Right lobe of liver (tissue), 6 donors: ENCODE measurements around the gene ATP11B. TPM values are rescaled to one million over a fixed set of nuclear protein-coding genes. Genes with fewer than 3 reads are reported as not detected.

ENCODE experiments used
- ATAC-seq, 4 donors: fragments of 200-7000 bp; cut with Tn5 transposase; one replicate each; pipeline ENCODE4 v1.9.1; 2020; ENCODE audit warnings: mild to moderate bottlenecking in 4 of 4, moderate library complexity in 4 of 4
- DNase-seq, 3 donors: peaks; one replicate each; pipeline ENCODE4 v3.0.0-alpha.2; 2020
- H3K27ac ChIP-seq, 3 donors: fragments of 200-600 bp; one replicate each; pipeline ENCODE4 v1.8.0; 2022
- H3K27me3 ChIP-seq, 2 donors: fragments of 200-600 bp; one replicate each; pipeline ENCODE4 v1.8.0; 2022
- H3K36me3 ChIP-seq, 4 donors: fragments of 200-600 bp; sonication (generic) in 1 of 4; one replicate each; pipeline versions ENCODE4 v1.5.1 to v1.8.0; 2017 to 2022; ENCODE audit warnings: control low read depth in 1 of 4
- H3K4me1 ChIP-seq, 4 donors: fragments of 200-600 bp; sonication (generic) in 1 of 4; one replicate each; pipeline versions ENCODE4 v1.5.1 to v1.8.0; 2017 to 2022; ENCODE audit warnings: control low read depth in 1 of 4
- H3K4me3 ChIP-seq, 3 donors: fragments of 200-600 bp; one replicate each; pipeline ENCODE4 v1.8.0; 2022
- H3K9me3 ChIP-seq, 4 donors: fragments of 200-600 bp; sonication (generic) in 1 of 4; one replicate each; pipeline versions ENCODE4 v1.5.1 to v1.8.0; 2017 to 2022; ENCODE audit warnings: control low read depth in 1 of 4
- CTCF ChIP-seq, 4 donors: fragments of 200-600 bp in 3 of 4; fragments of 450-650 bp in 1 of 4; IDR thresholded peaks; one replicate each; pipeline versions ENCODE4 v1.5.1 to v1.8.0; 2016 to 2022; ENCODE audit warnings: antibody characterized with exemption in 4 of 4, mild to moderate bottlenecking in 2 of 4
- POLR2A ChIP-seq: fragments of 450-650 bp; IDR thresholded peaks from one replicate; pipeline ENCODE4 v1.6.1; 2017; ENCODE audit warnings: antibody characterized with exemption, mild to moderate bottlenecking
- WGBS: methylation state at CpG from one replicate; pipeline ENCODE4 v1.1.6; 2018; ENCODE audit warnings: low coverage, low lambda C conversion rate; ENCODE audit not compliant: insufficient coverage; ENCODE audit errors: missing lambda C conversion rate; 5-methylcytosine and 5-hydroxymethylcytosine counted together
- intact Hi-C, 2 donors: fragments of 100-400 bp; cut with DNase I; formaldehyde crosslinking; loops; one replicate each; pipeline versions ENCODE4 v1.11.2 to v1.14.1; 2022
- total RNA-seq, 6 experiments: library from RNA; depleted of rRNA in 2 of 6; stranded (reverse); fragments of >200 nt in 2 of 6; fragmentation: NEBNext Ultra II Directional in 3 of 6; extraction: Animal tissue kit (Norgen Biotek cat#: 25700) in 3 of 6; gene quantifications; one replicate each; pipeline versions ENCODE4 v1.1.0 to v1.2.4, GENCODE V29; 2016 to 2023
- donor health status: DM: no; HTN: yes; CAD: no.
- donor health status: DM: no; HTN: no; CAD: no.
- donor health status: DM: no; HTN: no; CAD: no.
- donor health status: DM: no; HTN: yes; CAD: no.
- donor health status: DM: no; HTN: yes; CAD: no.

The ATP11B gene
- total RNA-seq, 6 experiments from 2014 or later: 25.1 to 36.3 (median 27.8) TPM

- no peak for DNase-seq
- no peak overlapping the region for H3K4me3 ChIP-seq
- no peaks in the 10 kb centered on the region for H3K36me3 ChIP-seq
- H3K9me3 ChIP-seq: no peaks in the 10 kb centered on the region
- no peaks in the 10 kb centered on the region for H3K4me1 ChIP-seq
- intact Hi-C loops: no loop called here
- no peaks in the 10 kb centered on the region for H3K27me3 ChIP-seq
- TF ChIP-seq CTCF (IDR thresholded peaks at IDR 0.05) (no peak), POLR2A (no peak)
- no peak overlapping the region for H3K27ac ChIP-seq
- no peak for ATAC-seq
Observed at GRCh38 chr3:182785756-182786155, 7.5 kb upstream of the ATP11B start.

- Histone ChIP-seq H3K4me3 (no peak overlapping the region), H3K36me3 (no peaks in the 10 kb centered on the region), H3K27me3 (no peaks in the 10 kb centered on the region), H3K4me1 (no peaks in the 10 kb centered on the region), H3K9me3 (no peaks in the 10 kb centered on the region), H3K27ac (no peak overlapping the region)
- WGBS: 71% methylated on average over 5 of the region's 5 CpGs
- intact Hi-C loops: no loop called here
- TF ChIP-seq POLR2A (no peak), CTCF (IDR thresholded peaks at IDR 0.05) (no peak)
- ATAC-seq (no peak), DNase-seq (no peak)
Observed at GRCh38 chr3:182786564-182787196, 6.6 kb upstream of the ATP11B start.

GRCh38 chr3:182787302-182788036, 5.8 kb upstream of the ATP11B start:
- no peak for ATAC-seq
- WGBS: 59% methylated on average over 12 of the region's 12 CpGs
- Histone ChIP-seq H3K27ac (no peak overlapping the region), H3K4me1 (no peaks in the 10 kb centered on the region), H3K9me3 (no peaks in the 10 kb centered on the region), H3K27me3 (no peaks in the 10 kb centered on the region), H3K4me3 (no peak overlapping the region), H3K36me3 (no peaks in the 10 kb centered on the region)
- TF ChIP-seq POLR2A: no peak
- TF ChIP-seq CTCF (IDR thresholded peaks at IDR 0.05): no peak
- intact Hi-C loops: no loop called here
- no peak for DNase-seq

- TF ChIP-seq POLR2A (no peak), CTCF (IDR thresholded peaks at IDR 0.05) (no peak)
- H3K9me3 ChIP-seq: no peaks in the 10 kb centered on the region
- H3K27ac ChIP-seq: no peak overlapping the region
- H3K4me1 ChIP-seq: no peaks in the 10 kb centered on the region
- ATAC-seq: no peak
- no peaks in the 10 kb centered on the region for H3K36me3 ChIP-seq
- intact Hi-C loops: no loop called here
- H3K4me3 ChIP-seq: no peak overlapping the region
- DNase-seq: no peak
- 33% methylated on average over 1 of the region's 1 CpG for WGBS
- no peaks in the 10 kb centered on the region for H3K27me3 ChIP-seq
Observed at GRCh38 chr3:182789371-182789770, 3.9 kb upstream of the ATP11B start.
